Right kidney (tissue), 1 donor: Measurements from ENCODE around the gene SHISAL1.

Experiments
- DNase-seq: peaks from one replicate; pipeline ENCODE4 v3.0.0-alpha.2; 2016

Gene SHISAL1

DNA sequence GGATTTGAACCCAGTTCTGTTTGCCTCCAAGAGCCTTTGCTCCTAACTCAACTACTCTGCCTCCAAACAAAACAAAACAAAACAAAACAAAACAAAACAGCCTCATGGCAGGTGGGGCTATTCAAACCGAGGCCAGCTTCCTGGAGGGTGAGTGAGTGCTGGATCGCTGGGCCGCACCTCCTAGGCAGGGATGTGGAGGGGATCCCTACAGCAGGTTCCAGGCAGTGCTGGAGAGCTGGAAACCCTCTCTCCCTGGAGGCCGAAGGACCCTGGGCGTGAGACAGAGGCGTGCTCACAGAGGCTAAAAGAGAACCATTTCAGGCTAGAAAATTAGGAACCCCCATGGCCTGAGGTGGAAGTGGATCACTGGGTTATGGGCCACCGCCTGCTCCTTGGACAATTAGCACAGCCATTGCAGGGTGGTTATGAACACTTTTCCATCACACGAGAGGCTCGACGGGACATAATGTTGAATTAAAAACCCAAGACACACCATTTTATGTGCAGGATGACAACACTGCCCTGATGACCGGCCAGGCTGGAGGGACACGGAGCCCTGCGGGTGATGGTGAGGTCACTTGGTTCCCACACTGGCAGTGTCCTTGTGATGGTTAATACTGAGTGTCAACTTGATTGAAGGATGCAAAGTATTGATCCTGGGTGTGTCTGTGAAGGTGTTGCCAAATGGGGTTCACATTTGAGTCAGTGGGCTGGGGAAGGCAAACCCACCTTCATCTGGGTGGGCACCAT, 35.2 kb downstream of the SHISAL1 start:
- no peak for DNase-seq

DNA sequence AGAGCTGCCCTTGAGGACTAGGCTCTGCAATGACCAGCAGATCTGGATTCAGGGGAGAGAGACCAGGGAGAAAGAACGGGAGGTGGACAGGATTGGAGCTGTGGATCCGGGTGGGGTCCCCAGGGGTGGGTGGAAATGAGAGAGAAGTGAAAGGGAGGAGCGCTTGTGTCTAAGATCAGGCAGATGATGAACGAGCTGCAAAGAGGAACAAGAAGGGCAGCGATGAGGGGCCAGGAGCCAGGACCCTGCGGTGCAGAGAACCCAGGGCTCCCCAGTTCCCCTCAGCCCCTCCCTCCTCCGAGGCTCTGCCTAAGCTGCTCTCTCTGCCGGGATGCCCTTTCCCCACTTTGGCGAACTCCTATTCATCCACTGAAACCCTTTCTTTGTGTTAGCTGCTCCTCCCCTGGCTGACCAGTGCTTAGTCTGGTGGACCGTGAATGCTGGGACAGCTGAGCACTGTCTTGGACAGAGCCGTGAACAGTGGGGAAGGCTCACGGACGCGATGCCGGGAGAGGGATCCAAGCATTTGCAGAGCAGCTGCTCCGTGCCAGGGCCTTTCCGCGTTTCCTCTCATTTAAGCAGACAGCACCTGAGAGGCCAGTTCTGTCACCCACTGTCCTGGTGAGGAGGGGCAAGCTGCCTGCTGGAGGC, 35.9 kb downstream of the SHISAL1 start:
- no peak for DNase-seq

DNA sequence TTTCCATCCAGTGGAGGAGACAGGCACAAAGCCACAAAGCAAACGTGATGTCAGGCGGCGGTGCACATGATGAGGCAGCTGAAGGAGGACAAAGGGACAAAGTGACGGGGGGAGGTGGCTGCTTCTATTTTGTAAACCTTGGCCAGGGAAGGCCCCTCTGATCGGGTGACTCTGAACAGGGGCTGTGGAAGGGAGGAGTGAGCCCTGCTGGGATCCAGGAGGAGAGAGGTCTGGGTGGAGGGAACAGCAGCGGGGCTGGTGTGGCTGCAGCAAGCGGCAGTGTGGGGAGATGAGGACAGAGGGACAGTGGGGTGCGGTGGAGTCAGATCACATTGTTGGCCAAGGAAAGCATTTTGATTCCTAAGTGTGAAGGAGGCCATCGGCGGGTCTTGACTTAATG, 36.7 kb downstream of the SHISAL1 start:
- no peak for DNase-seq

DNA sequence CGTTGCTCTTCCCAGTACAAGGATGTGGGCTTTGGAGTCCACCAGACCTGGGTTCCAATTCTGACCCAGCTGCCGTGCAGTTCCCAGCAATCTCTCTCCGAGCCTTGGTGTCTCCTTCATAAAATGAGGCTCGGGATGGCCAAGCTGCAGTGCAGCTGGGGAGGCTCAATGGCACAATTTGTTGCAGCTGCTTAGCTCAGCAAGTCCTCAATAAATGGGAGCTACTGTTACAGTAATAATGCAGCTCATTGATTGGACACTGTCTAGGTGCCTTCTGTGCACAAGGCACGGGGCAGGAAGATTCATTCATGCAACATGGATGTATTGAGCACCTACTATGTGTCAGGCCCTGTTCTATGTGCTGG, 37.1 kb downstream of the SHISAL1 start:
- DNase-seq, result no peak

DNA sequence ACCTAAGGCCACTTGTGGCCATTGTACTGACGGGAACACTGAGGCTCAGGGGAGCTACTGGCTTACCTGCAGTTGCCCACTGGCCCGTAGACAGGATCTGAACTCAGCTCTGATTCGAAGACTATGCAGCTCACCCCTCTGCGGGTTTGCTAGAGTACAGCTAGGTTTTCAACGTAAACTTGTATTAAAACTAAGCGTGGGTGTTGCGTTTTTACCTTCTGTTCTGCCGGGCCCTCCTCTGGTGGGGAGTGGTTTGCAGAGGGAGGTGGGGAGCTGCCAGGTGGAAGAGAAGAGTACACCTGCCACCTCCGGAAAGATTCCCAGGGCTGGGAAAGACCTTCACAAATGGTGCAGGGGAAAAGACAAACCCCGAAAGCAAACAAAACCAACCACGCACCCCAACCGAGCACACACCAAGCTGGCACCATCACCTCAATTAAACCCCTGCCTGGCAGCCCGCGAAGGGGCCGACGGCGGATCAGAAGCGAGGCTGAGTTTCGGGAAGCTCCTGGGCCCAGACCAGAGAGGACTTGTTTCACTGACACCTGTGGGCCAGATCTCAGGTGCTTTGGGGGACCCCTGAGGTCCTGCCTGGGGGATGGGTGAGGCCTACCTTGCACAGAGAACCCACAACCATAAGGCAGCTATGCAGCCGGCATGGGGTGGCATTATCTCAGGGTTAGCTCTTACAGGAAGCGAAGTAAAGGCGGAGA, 37.7 kb downstream of the SHISAL1 start:
- DNase-seq, result no peak

DNA sequence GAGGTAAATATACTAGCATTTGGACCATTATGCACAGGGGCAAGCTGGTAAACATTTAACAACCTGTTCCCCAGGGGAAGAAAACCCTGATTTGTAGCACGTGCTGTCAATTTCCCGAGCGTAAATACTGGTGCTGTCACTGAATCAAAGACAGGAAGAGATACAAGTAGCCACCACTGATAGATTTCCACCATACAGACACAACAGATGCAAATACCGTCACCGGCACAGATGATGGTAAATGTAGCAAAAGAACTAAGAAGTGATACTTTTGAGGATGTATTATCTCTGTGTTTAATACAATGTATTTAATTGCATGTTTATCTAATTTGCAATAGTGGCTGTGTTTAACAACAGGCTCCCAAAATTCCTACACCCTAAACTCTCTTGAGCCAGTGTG, 39.6 kb downstream of the SHISAL1 start:
- no peak for DNase-seq

DNA sequence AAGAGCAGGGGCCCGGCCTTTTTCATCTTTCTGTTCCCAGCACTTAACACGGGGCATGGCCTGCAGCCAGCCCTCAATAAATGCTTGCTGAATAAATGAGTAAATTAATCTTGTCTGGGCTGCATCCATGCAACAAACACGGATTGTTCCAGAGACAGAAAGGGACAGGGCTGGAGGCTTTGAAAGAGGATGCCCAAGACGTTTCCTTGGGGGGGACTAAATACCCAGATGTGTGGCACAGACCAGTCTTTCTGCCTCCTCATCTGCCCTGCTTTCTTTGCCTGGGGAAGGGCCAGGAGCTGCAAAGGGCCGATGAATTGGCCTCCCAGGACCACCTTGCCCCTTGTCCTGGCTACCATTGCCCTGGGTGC, 40.4 kb downstream of the SHISAL1 start:
- DNase-seq, result no peak

DNA sequence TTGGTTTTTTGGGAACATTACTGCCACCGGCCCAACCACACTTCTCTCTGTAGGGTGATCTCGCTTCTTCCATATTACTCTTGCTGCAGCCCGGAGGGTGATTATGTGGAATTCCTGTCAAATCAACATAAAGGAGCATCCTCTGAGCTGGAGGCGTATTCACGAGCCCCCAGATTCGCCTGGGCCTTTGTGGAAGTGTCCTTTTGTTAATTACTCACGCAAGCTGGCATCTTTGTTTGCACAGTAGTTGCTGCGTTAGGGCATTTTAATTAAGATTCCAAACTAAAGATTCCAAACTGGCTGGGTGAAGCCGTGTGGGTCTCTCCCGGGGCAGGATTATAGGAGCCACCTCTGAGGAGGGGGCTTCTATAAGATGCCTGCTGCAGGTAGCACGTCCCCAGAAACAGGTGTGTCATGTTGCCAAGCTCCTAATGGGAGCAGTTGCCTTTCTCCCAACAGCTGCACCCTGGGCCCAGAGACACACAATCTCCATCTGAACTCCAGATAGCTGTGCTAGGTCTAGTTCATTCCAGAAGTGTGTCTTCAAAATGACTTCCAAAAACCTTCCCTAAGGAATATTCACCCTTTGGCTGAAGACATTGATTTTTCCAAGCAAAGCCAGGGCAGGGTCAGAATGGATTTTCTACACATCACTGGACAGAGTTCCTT, 40.9 kb downstream of the SHISAL1 start:
- DNase-seq, result no peak

DNA sequence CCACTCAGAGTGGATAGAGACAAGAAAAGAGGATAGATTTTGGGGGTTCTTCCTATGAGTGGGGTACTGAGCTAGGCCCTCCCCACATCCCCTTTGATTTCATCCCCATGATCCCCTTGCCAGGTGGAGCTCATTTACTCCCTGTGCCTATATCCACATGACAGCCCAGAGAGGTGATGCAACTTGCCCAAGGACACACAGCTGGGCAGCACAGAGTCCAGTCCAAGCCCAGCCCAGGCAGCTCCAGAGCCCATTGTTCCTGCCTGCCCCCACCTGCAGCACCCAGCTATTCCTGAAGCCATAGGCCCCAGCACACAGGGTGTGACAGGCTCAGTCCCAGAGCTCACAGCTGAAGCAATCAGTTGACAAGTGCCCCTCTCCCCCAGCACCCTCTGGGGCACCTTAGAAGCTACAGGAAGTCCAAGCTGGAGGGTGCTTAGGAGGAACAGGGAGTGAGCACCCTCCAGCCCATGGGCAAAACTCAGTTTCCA, 41.7 kb downstream of the SHISAL1 start:
- no peak for DNase-seq

DNA sequence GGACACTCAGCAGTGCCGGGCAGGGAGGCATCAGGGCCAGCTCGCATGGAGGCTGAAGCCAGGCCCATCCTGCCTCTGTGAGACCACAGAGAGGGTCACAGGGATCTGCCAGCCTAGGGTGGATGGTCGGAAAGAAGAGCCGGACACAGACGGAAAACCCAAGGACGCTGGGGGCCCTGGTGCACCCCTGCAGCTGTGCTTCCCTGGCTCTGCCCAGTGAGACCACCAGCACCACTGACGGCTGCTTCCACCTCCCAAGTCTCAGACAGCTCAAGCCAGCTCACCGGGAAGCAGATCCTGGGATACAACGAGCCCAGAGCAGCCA, 42.2 kb downstream of the SHISAL1 start:
- DNase-seq, result no peak

DNA sequence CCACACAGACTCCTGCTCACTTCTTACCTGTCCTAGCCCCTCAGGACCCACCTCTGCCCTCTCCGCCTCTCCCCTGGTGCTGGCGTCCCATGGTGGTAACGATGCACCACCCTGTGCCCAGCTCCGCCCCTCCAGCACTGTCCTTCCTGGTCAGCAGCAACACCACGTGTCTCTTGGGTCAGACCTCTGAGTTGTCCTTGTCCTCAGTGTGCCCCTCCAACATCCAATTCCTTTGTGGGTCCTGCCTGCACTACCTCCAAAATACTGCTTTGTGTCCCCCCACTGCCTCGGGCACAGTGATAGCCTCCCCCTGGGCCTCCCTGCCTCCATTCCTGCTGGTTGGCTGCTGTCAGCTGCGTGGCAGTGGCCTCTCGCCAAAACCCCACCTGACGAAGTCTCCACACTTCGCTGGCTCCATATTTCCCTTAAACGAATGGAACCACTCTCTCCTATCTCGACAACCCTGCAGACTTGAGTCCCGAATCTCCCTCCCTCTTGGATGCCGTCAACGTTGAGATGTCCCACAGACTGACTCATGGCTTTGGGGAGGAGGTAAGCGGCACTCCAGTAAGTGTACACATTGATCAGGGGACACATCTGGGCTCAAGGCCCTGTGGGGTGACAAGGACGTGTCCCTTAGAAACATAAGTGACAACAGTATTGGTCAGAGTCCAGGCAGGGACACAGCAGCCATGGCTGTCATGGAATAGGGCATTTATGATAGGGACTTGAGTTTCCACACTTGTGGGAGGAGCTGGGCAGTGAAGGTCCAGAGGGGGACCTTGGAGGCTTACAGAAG, 42.8 kb downstream of the SHISAL1 start:
- DNase-seq, result no peak

DNA sequence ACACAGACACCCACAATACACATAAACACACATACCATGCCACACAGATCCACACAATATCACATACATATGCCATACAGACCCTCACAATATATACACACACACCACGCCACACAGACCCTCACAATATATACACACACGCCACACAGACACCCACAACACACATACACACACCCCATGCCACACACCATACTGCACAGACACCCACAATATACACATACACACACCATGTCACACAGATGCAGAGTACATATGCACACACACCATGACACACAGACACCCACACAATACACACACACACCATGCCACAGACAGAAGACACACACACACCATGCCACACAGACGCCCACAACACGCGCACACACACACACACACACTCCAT, 43.6 kb downstream of the SHISAL1 start:
- DNase-seq, result no peak

DNA sequence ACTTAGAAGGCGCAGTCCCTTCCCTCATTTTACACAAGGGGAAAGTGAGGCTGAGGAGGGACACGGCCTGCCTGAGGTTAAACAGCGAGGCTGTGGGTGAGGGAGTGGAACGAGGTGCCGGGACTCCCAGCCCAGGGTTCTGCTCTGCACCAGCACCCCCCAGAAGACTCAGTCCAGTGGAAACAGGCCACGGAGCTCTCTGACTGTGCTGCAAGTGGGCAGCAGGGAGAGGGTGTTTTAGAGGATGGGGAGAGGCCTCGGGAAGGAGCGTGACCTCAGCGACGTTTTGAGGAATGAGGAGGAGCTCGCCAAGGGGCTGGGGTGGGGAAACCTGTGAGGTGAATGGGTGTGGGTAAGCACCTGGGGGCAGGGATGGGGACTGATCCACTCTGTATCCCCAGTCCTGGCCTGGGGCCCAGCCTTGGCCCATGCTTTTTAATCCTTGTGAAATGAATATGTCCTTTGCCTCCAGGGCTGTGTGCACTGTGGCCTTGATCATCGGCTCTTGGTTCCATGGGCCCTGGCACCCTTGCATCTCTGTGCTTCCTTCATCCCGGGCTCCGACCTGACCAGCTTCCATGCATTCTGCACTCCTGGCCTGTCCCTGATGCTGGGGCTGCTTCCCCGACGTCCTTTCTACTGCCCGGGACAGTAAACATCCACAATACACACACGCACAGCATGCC, 44.2 kb downstream of the SHISAL1 start:
- no peak for DNase-seq

DNA sequence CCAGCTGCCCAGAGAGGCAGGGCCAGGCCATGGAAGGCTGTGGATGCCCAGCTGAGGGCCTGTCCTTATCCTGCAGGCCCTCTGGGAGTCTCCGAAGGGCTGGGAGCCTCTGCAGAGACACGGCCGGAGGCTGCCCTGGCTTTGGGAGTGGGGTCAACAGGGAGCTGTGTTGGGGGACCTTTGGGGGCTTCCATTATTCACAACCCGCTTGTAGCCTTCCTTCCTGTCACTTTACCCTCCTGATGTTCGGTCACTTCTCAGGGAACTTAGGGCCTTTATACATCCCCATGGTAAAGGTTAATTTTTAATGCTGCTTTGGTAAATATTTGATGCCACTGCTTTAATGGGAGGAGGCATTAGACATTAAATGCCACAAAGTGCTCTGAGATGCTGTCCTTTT, 44.9 kb downstream of the SHISAL1 start:
- no peak for DNase-seq

DNA sequence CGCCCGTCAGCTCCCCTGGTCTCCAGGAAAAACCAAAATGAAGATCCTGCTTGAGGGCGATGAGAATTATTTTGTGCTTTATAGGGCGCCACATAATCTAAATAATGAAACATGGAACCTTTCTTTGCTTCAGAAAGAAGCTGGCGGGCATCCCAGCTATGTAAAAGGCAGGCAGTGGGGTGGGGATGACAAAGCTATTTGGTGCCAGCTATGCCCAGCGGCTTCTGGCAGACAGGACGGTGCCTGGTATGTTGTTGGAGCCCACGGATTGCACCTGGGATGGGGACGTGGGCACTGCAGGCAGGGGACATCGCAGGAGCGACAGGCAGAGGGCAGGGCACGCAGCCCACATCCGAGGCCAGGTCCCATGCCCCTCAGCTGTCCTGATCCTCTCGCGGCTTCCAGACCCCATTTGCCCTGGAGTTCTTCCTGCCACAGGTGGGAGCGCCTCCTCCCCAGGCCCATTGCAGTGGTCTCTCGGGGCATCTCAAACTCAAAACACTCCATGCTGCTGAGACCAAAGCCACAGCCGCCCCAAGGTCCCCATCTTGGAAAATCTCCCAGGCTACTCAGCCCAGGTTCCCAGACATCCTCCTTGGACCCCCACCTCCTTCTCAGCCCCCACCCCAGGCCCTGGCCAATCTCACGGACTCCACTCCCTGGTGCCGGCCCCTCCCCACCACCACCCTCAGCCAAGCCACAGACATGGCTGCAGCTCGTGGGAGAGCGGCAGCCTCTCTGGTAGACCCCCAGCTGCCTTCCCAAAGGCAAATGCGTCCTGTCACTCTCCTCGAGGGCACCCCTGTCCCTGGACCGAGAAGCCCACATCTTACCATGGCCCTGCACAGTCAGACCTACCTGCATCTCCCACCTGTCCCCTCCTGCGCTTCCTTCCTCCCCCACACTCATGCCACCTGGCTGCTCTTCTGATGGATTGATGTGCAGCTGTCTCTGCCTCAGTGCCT, 45.7 kb downstream of the SHISAL1 start:
- no peak for DNase-seq

DNA sequence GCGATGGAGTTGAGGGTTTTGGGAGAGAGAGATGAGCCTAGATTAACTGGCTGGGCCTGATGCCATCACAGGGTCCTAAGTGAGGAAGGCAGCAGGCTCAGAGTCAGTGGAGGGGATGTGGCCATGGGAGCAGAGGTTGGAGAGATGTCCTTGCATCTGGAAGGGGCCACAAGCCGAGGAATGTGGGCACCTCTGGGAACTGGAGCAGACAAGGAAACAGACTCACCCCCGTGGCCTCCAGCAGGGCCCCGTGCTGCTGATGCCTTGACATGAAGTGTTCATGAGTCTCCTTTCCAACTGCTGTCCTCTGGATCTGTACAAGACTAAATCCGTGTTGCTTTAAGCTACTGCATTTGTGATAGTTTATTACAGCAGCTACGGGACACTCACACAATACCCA, 49.2 kb downstream of the SHISAL1 start:
- no peak for DNase-seq

DNA sequence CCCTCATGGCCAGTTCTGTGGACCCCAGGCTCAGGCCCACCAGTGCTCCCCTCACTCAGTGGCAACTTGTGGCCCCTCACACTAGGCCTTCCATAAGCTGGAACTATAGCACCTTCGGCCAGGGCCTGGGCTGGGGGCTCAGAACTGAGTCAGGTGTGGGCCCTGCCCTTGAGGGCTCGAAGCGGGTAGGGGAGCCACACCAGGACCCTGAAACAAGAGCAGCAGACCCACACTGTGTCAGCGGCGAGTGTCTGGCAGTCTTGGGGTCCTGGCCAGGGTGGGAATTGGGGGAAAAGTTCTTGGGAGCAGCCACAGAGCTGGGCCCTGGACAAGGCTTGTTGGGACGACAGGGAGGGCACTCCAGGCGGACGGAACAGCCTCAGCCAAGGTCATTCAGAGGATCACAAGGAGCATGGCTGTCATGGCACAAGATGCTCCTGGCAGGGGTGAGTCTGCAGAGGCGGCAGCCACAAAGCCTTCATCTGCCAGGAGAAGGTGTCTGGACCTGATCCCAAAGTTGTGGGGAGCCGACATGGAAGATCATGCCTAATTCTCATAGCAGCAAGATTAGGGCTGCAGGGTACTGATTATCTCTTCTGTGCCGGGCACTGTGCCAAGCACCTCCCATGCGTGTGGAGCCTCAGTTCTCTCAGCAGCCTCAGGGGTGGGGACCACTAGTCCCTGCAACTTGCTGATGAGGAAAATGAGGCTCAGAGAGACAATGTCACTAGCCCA, 50.7 kb downstream of the SHISAL1 start:
- DNase-seq, result no peak

DNA sequence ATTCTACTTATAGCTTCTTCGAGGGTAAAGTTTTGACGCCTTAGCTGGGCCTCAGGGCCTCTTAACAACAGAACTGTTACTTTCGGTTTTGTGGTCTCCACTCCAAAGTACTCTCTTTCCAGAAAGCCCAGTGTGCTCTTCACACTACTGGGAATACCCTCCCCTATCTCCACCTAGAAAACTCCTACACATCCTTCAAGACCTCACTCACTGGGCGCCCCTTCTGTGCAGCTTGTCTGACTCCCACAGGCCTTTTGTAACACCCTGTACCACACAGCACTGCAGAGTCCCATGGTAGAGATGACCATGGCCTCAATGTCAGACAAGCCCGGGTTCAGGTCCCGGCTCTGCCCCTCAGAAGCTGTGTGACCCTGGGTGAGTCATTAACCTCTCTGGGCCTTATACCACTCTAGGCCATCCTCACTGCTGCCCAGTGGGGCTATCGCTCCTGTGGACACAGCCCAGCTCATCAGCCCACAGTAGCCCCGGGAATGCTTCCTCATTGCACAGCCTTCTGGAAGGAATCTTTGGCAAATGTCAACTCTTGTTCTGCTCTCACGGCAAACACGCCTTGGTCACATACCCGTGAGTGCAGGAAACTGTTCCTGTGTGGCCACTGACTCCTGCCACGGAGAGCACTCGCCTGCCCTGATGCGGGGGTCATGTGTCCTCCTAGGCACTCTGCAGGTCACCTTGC, 51.4 kb downstream of the SHISAL1 start:
- no peak for DNase-seq
